SIG-M5 treated with dmso at 0.1 percent for 504 hours (cell line): ENCODE results near the gene SLC17A9.

Experiments
- DNase-seq: peaks from one replicate; lab custom pipeline; 2025; ENCODE audit not compliant: unreplicated experiment; lab: John Stamatoyannopoulos, UW

SLC17A9 gene

GRCh38 chr20:62980970-62981369 is 28.5 kb downstream of the SLC17A9 start:
- DNase-seq: no peak

GRCh38 chr20:62982124-62983075 is 29.9 kb downstream of the SLC17A9 start:
- no peak for DNase-seq

GRCh38 chr20:62983210-62983609 is 30.7 kb downstream of the SLC17A9 start:
- no peak for DNase-seq

DNA sequence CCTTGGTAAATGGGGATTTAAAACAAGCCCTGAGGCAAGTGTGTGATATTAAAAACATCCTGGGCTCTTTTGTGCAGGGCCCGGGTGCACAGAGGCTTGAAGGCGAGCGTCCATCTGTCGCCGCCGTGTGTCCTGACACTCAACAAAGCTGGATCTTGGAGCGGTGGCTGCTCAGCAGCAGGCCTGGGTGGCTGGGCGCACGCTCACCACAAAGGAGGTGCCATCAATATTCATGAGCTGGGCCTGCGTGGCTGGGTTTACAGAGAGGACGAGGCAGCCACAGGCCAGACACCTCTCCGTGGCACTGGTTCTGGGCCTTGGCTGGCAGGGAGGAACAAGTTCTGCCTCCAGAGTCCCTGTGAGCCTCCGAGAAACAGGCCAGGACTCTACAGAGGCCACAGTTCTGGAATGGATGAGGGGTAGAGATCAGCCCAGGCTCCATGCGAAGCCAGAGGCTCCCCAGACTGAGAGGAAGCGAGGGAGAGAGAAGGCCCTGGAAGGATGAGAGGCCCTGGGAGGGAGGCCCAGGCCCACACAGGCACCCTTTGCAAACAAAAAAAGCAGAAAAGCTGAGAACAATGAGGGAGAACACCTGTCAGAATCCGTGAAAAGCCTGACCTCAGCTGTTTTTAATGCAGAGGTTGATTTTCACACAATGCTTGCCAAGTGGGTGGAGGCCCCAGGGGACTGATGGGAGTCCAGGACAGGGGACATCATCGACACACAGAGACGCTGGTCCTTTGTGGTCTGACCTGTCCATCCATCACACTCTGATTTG is 32.3 kb downstream of the SLC17A9 start:
- DNase-seq: no peak

GRCh38 chr20:62985444-62985778 is 32.9 kb downstream of the SLC17A9 start:
- DNase-seq: no peak

DNA sequence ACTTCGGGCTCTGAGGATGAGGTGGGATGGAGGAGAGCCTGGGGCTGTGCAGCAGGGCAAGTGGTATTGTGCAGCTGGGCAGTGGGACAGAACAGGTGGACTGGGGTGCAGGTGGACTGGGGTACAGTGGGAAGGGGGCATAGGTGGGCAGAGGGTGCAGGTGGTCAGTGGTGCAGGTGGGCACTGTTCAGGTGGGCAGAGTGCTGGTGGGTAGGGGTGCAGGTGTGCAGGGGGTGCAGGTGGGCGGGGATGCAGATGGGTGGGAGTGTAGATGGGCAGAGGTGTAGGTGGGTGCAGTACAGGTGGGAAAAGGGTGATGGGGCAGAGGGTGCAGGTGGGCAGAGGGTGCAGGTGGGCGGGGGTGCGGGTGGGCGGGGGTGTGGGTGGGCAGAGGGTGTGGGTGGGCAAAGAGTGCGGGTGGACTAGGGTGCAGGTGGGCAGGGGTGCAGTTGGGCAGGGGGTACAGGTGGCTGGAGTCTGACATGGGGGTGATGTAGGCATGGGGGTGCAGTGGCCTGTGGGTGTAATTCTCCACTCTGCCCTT is 33.8 kb downstream of the SLC17A9 start:
- DNase-seq: no peak

GRCh38 chr20:62987114-62987513 is 34.6 kb downstream of the SLC17A9 start:
- no peak for DNase-seq

DNA sequence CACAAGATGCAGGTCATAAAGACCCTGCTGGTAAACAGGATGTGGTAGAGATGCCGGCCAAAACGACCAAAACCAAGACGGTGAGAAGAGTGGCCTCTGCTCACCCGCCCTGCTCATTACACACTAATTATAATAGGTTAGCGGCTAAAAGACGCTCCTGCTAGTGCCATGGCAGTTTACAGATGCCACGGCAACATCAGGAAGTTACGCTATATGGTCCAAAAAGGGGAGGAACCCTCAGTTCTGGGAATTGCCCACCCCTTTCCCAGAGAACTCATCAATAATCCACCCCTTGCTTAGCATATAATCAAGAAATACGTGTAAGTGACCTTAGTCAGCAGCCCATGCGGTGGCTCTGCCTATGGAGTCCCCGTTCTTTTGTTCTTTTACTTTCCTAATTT is 36.7 kb downstream of the SLC17A9 start:
- DNase-seq: no peak

DNA sequence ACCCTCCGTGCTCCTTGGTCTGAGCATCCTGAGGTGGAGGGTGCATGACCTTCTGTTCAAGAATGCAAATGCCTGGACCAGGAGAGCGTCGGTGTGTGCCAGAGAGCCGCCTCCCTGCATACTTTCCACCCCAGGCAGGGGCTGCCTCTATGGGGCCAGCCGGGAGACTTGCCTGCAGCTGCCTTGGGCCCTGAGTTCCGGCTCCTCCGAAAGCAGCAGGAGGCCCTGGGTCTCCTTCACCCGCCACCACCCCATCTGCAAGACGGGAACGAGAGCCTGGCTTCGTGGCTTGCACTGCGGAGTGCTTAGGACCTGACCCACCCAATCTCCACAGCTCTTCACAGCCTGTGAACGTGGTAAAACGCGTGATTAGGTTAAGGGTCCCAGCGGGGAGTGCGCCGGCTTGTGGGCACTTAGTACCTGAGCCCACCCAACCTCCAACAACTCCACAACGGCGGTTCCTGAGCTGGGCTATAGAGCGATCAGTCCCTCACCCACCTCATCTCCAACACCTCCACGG is 37.9 kb downstream of the SLC17A9 start:
- no peak for DNase-seq

DNA sequence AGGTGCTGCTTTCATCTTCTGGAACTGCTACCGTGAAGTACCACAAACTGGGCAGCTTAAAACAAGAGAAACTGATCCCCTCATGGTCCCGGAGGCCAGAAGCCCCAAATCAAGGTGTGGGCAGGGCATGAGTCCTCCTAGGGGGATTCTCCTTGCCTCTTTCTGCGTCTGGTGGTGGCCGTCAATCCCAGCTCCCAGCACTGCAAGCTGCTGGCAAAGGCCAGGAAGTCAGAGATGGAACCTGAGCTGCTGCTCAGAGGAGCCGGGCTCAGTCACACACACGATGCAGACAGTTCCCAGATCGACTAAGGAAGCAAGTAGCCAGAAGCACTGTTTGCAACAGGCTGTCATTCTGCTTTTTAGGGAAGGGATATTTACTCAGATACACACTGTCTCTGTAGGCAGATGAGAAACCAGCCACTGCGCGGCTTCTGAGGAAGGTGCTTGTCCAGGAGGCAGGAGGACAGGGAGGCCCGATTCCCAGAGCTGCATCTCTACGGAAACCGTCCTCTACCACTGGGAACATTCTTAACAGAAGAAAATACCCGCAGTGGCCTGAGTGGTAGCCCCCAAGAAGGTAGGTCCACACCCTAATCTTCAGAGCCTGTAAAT is 38.8 kb downstream of the SLC17A9 start:
- DNase-seq: no peak

DNA sequence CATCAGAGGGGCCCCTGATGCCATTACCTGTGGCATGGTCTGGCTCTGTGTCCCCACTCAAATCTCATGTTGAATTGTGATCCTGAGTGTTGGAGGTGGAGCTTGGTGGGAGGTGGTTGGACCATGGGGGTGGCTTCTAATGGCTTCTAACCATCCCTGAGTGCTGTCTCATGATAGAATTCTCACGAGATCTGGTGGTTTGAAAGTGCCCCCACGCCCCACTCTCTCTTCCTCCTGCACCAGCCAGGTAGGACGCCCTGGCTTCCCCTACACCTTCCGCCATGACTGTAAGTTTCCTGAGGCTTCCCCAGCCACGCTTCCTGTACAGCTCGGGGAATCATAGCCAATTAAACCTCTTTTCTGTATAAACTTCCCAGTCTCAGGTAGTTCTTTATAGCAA is 39.4 kb downstream of the SLC17A9 start:
- DNase-seq: no peak

- DNase-seq: no peak
These were observed 41.5 kb downstream of the SLC17A9 start for GRCh38 chr20:62993856-62994494.

DNA sequence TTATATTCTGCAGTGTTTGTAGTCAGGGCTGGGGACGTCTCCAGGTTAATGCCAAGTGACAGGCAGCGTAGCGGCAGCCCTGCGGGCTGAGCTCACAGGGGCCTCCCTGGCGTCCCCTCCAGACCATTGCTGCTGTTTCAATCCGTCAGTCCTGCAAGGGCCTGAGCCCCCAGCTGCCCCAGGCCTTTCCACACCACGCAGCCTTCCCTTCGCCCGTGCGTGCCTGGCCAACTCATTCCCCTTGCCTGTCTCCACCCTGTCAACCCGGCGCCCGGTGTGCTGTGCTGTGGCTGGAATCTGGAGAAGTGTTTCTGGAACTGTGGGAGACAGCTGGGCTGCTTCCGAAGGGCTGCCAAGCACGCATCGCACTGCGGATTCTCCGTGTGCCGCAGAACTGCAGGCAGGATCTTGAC is 42.4 kb downstream of the SLC17A9 start:
- DNase-seq: no peak

- DNase-seq: no peak
These were observed 43.0 kb downstream of the SLC17A9 start for GRCh38 chr20:62995481-62995880.

DNA sequence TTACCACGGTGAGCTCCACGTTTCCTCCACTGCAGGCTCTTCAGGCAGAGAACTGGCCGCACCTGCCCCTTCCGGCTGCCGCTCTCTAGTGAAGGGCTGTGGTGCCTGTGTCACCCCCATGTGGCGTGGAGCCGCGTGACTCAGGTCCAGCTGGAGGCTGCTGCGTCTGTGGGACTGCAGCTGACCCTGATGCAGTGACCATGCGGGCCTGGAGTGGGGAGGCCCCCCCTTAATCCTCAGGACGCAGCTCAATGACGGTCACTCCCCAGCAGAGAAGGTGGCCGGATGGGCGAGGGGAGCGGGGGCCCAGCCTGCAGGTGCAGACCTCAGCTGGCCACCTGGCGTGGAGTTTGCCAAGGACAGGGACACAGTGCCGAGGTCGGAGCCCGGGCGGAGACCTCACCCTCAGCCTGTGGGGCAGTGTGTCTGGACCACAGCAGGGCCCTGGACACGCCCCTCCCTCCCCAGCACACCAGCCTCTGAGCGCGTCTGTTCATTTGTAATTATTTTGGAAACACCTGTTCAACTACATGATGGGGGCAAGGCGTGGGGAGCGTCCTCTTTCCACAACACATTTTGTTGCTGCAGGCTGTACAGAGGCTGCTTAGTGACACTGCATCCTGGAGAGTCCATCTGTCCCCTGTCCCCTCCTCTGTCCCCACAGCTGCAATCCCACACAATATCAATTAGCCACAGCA is 43.5 kb downstream of the SLC17A9 start:
- DNase-seq: no peak

GRCh38 chr20:62996596-62996982 is 44.1 kb downstream of the SLC17A9 start:
- DNase-seq: no peak

- DNase-seq: no peak
These were observed 45.0 kb downstream of the SLC17A9 start for GRCh38 chr20:62997417-62998035.

- no peak for DNase-seq
These were observed 45.9 kb downstream of the SLC17A9 start for GRCh38 chr20:62998449-62998848.

- DNase-seq: no peak
These were observed 47.1 kb downstream of the SLC17A9 start for GRCh38 chr20:62999580-62999979.

DNA sequence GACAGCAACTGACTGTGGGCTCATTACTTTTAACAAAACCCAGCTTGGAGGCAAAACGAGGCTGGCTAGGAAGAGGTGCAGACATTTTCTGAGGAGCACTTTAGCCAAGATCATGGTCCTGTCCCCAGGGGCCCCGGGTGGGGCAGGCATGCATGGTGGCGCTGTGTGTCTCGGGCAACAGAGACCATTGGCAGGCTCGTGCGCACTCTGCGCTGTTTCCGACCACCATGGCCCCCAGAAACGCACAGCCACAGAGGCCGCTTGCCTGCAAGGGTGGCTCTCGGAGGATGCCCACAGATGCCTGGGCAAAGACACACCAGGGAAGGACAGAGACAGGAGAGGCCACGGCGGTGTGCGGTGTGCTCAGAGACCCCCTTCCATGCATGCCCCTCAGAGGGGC is 47.5 kb downstream of the SLC17A9 start:
- no peak for DNase-seq
